ENCODE measurements around the gene HTATIP2.

HTATIP2 gene

DNA sequence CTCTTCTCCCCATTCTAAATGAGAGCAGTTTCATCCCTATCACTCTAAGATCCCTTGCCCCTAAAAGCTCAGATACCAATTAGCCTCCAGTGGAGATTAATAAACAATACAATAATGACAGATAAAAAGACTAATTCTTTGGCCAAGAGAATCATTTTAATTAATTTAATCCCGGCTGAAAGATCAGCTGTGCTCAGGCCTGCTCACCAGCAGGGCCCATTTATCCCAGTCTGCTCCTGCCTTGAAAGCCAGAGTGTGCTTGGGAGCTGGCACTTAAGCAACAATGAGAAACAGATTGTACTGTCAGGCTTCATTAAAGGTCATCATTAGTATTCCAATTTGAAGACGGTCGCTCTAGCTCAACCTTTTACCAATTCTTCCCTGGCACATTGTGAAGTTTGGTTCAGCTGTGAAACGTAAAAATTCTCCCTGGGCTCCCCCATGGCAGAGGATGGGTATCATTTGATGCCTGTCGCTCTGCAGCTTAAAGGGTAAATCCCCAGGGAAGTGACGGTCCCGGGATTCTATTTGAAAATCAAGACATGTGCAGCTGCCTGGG, 36.1 kb upstream of the HTATIP2 start:
- DNase-seq = no peak
- Histone ChIP-seq H4K20me1 (ENCODE audit: insufficient read depth, low read length) (no peaks in the 10 kb centered on the region), H3K9me2 (replicated peaks; ENCODE audit: insufficient read depth, low read length) (no peaks in the 10 kb centered on the region), H3F3A (ENCODE audit: insufficient read depth, low read length) (no peaks in the 10 kb centered on the region), H3K9ac (ENCODE audit: low read length) (no peak overlapping the region), H3K27me3 (replicated peaks; ENCODE audit: insufficient read depth, low read length) (no peaks in the 10 kb centered on the region), H3K79me2 (ENCODE audit: low read length) (no peaks in the 10 kb centered on the region), H3K27ac (ENCODE audit: low read length) (no peak overlapping the region), H3K9me3 (replicated peaks; ENCODE audit: insufficient read depth, low read length) (no peaks in the 10 kb centered on the region), H2AFZ (ENCODE audit: low read length) (no peak overlapping the region), H3K4me2 (ENCODE audit: low read depth, low read length) (no peak overlapping the region), H3K4me3 (ENCODE audit: low read length) (no peak overlapping the region), H3K36me3 (replicated peaks; ENCODE audit: insufficient read depth, low read length) (no peaks in the 10 kb centered on the region), H3K4me1 (ENCODE audit: low read length) (no peaks in the 10 kb centered on the region)
- TF ChIP-seq, protein P1, sequence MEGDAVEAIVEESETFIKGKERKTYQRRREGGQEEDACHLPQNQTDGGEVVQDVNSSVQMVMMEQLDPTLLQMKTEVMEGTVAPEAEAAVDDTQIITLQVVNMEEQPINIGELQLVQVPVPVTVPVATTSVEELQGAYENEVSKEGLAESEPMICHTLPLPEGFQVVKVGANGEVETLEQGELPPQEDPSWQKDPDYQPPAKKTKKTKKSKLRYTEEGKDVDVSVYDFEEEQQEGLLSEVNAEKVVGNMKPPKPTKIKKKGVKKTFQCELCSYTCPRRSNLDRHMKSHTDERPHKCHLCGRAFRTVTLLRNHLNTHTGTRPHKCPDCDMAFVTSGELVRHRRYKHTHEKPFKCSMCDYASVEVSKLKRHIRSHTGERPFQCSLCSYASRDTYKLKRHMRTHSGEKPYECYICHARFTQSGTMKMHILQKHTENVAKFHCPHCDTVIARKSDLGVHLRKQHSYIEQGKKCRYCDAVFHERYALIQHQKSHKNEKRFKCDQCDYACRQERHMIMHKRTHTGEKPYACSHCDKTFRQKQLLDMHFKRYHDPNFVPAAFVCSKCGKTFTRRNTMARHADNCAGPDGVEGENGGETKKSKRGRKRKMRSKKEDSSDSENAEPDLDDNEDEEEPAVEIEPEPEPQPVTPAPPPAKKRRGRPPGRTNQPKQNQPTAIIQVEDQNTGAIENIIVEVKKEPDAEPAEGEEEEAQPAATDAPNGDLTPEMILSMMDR (IDR thresholded peaks at IDR 0.05; ENCODE audit: low read length) = no peak
- TF ChIP-seq EZH2phosphoT487 (IDR thresholded peaks at IDR 0.05; ENCODE audit: low read length) (no peak), EZH2 (optimal IDR thresholded peaks at IDR 0.05; ENCODE audit: low read depth, low read length) (no peak)

DNA sequence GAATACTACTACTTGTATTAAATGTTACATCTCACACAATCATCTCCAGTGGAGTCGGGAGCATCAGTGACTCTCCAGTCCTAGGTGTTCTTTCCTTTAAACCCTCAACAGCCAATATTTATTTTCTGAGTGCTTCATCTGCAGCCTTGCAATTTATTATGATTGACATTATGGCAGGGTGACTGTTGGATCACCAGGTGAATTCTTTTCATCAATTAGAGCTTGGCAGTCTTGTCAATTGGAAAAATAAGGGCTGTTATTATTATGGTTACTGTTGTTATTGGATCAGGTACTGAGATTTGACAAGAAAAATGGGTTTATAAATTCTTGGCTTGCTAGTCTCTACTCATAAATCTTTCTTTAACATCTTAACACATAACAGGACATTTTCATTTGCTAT, 27.5 kb upstream of the HTATIP2 start:
- H3K4me3 ChIP-seq (ENCODE audit: low read length) = no peak overlapping the region

DNA sequence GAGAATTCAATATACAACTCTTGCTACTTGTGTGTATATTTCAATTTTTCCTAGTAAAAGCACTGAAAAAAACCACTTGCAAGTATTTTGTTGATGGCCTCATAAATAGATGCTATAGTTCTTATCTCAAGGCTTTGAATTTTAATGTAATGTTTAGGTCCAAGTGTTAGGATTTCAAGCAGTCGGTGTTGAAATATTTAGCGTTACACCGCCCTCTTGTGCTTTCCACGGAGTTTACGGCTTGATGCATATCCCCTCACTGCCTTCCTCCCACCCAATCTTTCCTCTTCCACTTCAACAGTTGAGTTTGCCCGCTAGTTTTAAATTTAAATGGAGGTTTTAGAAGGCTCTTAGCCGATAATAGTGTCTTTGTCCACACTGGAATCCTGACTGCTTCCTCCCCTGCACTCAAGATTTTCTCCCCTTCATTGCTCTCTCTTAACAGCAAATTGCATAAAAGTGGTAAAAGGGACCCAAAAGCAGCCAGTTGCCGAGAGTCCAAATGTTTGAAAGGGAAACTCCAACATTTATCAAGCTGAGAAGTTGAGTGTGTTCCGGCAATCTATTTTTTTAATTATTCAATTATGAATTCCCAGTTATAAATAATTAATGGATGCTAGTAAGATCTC, 25.9 kb upstream of the HTATIP2 start:
- Histone ChIP-seq H2AFZ (ENCODE audit: low read length) (no peak overlapping the region), H3F3A (ENCODE audit: insufficient read depth, low read length) (no peaks in the 10 kb centered on the region), H3K4me1 (ENCODE audit: low read length) (no peaks in the 10 kb centered on the region), H3K9me2 (replicated peaks; ENCODE audit: insufficient read depth, low read length) (no peaks in the 10 kb centered on the region), H4K20me1 (ENCODE audit: insufficient read depth, low read length) (no peaks in the 10 kb centered on the region), H3K9me3 (replicated peaks; ENCODE audit: insufficient read depth, low read length) (no peaks in the 10 kb centered on the region), H3K79me2 (ENCODE audit: low read length) (no peaks in the 10 kb centered on the region), H3K9ac (ENCODE audit: low read length) (no peak overlapping the region), H3K27ac (ENCODE audit: low read length) (no peak overlapping the region), H3K36me3 (replicated peaks; ENCODE audit: insufficient read depth, low read length) (no peaks in the 10 kb centered on the region), H3K4me3 (ENCODE audit: low read length) (no peak overlapping the region), H3K27me3 (replicated peaks; ENCODE audit: insufficient read depth, low read length) (no peaks in the 10 kb centered on the region), H3K4me2 (ENCODE audit: low read depth, low read length) (no peak overlapping the region)
- TF ChIP-seq EZH2 (optimal IDR thresholded peaks at IDR 0.05; ENCODE audit: low read depth, low read length) = no peak
- TF ChIP-seq, protein P1 (IDR thresholded peaks at IDR 0.05; ENCODE audit: low read length) = peak; percentile 69
- DNase-seq = peak; percentile 57

More for the DNA sequence above, 27.5 kb upstream of the HTATIP2 start:
- Histone ChIP-seq H4K20me1 (ENCODE audit: insufficient read depth, low read length) (no peaks in the 10 kb centered on the region), H3K79me2 (ENCODE audit: low read length) (no peaks in the 10 kb centered on the region), H3K9me2 (replicated peaks; ENCODE audit: insufficient read depth, low read length) (no peaks in the 10 kb centered on the region), H3K9me3 (replicated peaks; ENCODE audit: insufficient read depth, low read length) (no peaks in the 10 kb centered on the region), H3K36me3 (replicated peaks; ENCODE audit: insufficient read depth, low read length) (no peaks in the 10 kb centered on the region), H3K27ac (ENCODE audit: low read length) (no peak overlapping the region), H3K4me2 (ENCODE audit: low read depth, low read length) (no peak overlapping the region), H3K4me1 (ENCODE audit: low read length) (no peaks in the 10 kb centered on the region), H3K9ac (ENCODE audit: low read length) (no peak overlapping the region), H2AFZ (ENCODE audit: low read length) (no peak overlapping the region), H3K27me3 (replicated peaks; ENCODE audit: insufficient read depth, low read length) (no peaks in the 10 kb centered on the region), H3F3A (ENCODE audit: insufficient read depth, low read length) (no peaks in the 10 kb centered on the region)
- TF ChIP-seq EZH2 (optimal IDR thresholded peaks at IDR 0.05; ENCODE audit: low read depth, low read length) = no peak
- TF ChIP-seq EZH2phosphoT487 (IDR thresholded peaks at IDR 0.05; ENCODE audit: low read length) = no peak
- no peak for DNase-seq

Data from MM.1S (cell line).